Measurements from ENCODE around the gene HCN4. TPM values are rescaled to one million over a fixed set of nuclear protein-coding genes. Genes with fewer than 3 reads are reported as not detected.

HCN4 gene
- total RNA-seq, 1 experiment from 2014 or later = 0.29 TPM

GRCh38 chr15:73344056-73344455, 24.7 kb downstream of the HCN4 start:
- no peaks in the 10 kb centered on the region for H3K9me3 ChIP-seq
- intact Hi-C loops (cut with micrococcal nuclease; ENCODE audit: unreplicated experiment) = no loop called here
- H3K9me3 Mint-ChIP-seq (ENCODE audit: unreplicated experiment) = no peaks in the 10 kb centered on the region
- H3K36me3 ChIP-seq (ENCODE audit: control insufficient read depth, insufficient read depth, low read length) = no peaks in the 10 kb centered on the region
- H3K4me1 ChIP-seq = no peaks in the 10 kb centered on the region
- H3K27me3 Mint-ChIP-seq (ENCODE audit: insufficient read depth, unreplicated experiment) = peaks cover 2% of the 10 kb centered on the region
- H3K4me3 ChIP-seq (ENCODE audit: low read depth, low read length) = no peak overlapping the region
- POLR2A ChIA-PET = no interaction called here
- BruUV-seq (replicated peaks) = no TSS peak
- TF ChIP-seq, protein P1, sequence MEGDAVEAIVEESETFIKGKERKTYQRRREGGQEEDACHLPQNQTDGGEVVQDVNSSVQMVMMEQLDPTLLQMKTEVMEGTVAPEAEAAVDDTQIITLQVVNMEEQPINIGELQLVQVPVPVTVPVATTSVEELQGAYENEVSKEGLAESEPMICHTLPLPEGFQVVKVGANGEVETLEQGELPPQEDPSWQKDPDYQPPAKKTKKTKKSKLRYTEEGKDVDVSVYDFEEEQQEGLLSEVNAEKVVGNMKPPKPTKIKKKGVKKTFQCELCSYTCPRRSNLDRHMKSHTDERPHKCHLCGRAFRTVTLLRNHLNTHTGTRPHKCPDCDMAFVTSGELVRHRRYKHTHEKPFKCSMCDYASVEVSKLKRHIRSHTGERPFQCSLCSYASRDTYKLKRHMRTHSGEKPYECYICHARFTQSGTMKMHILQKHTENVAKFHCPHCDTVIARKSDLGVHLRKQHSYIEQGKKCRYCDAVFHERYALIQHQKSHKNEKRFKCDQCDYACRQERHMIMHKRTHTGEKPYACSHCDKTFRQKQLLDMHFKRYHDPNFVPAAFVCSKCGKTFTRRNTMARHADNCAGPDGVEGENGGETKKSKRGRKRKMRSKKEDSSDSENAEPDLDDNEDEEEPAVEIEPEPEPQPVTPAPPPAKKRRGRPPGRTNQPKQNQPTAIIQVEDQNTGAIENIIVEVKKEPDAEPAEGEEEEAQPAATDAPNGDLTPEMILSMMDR (IDR thresholded peaks at IDR 0.05; ENCODE audit: insufficient read depth in 1 of 2, low read depth in 1 of 2, low read length in 1 of 2, severe bottlenecking in 1 of 2, unreplicated experiment in 1 of 2) = no peak
- H3K27ac Mint-ChIP-seq (ENCODE audit: unreplicated experiment) = no peak overlapping the region
- no peaks in the 10 kb centered on the region for H3K4me1 Mint-ChIP-seq (ENCODE audit: low read depth, unreplicated experiment)
- no peak for DNase-seq
- CTCF ChIA-PET = no interaction called here
- no peaks in the 10 kb centered on the region for H3K36me3 Mint-ChIP-seq (ENCODE audit: insufficient read depth, unreplicated experiment)
- H3K4me3 Mint-ChIP-seq (ENCODE audit: unreplicated experiment) = no peak overlapping the region
- no peaks in the 10 kb centered on the region for H3K27me3 ChIP-seq (replicated peaks; ENCODE audit: control insufficient read depth, insufficient read depth, low read length)

- Histone ChIP-seq H3K9me3 (no peaks in the 10 kb centered on the region), H3K4me3 (ENCODE audit: low read depth, low read length) (no peak overlapping the region), H3K36me3 (ENCODE audit: control insufficient read depth, insufficient read depth, low read length) (no peaks in the 10 kb centered on the region), H3K4me1 (no peaks in the 10 kb centered on the region), H3K27me3 (replicated peaks; ENCODE audit: control insufficient read depth, insufficient read depth, low read length) (no peaks in the 10 kb centered on the region)
- TF ChIP-seq, protein P1 (IDR thresholded peaks at IDR 0.05; ENCODE audit: insufficient read depth in 1 of 2, low read depth in 1 of 2, low read length in 1 of 2, severe bottlenecking in 1 of 2, unreplicated experiment in 1 of 2) = no peak
- no peak for DNase-seq
- CTCF ChIA-PET = no interaction called here
- POLR2A ChIA-PET = no interaction called here
- H3K36me3 Mint-ChIP-seq (ENCODE audit: insufficient read depth, unreplicated experiment) = no peaks in the 10 kb centered on the region
- H3K4me3 Mint-ChIP-seq (ENCODE audit: unreplicated experiment) = no peak overlapping the region
- no peak overlapping the region for H3K27ac Mint-ChIP-seq (ENCODE audit: unreplicated experiment)
- BruUV-seq (replicated peaks) = no TSS peak
- no peaks in the 10 kb centered on the region for H3K4me1 Mint-ChIP-seq (ENCODE audit: low read depth, unreplicated experiment)
- no peaks in the 10 kb centered on the region for H3K9me3 Mint-ChIP-seq (ENCODE audit: unreplicated experiment)
- intact Hi-C loops (cut with micrococcal nuclease; ENCODE audit: unreplicated experiment) = no loop called here
- peaks cover 10% of the 10 kb centered on the region for H3K27me3 Mint-ChIP-seq (ENCODE audit: insufficient read depth, unreplicated experiment)
Observed at GRCh38 chr15:73341886-73342600, 26.7 kb downstream of the HCN4 start.

DNA sequence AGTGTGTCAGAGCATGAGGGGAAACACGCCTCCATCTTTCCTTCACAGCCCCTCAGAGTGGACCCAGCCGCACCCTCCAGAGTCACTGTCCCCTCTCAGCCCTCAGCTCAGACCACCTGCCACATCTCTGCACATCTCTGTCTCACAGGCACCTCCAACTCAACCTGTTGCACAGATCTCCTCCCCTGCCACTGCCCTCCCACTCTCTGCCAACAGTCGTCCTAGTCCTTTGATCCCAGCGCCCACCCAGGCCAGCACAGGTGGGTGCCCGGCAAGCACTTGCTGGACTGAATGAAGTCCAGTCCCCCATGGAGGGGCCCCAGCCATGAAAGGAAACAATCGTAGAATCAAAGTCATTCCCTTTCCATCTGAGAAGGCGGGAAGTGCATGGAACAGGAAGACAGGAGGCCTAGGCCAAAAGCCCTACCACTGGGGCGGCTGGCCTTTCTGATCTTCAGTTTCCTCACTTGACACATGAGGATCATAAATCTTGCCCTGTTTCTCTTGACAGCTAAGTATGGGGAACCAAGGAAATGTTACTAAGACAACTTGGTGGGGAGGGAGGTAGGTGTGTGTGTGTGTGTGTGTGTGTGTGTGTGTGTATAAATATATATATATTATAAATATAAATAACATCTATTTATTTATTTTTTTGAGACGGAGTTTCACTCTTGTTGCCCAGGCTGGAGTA, 28.1 kb downstream of the HCN4 start:
- Mint-ChIP-seq H3K27me3 (ENCODE audit: insufficient read depth, unreplicated experiment) (peaks cover 16% of the 10 kb centered on the region), H3K9me3 (ENCODE audit: unreplicated experiment) (no peaks in the 10 kb centered on the region), H3K4me3 (ENCODE audit: unreplicated experiment) (no peak overlapping the region), H3K4me1 (ENCODE audit: low read depth, unreplicated experiment) (no peaks in the 10 kb centered on the region), H3K27ac (ENCODE audit: unreplicated experiment) (no peak overlapping the region), H3K36me3 (ENCODE audit: insufficient read depth, unreplicated experiment) (no peaks in the 10 kb centered on the region)
- H3K4me3 ChIP-seq (ENCODE audit: low read depth, low read length) = no peak overlapping the region
- TF ChIP-seq, protein P1 (IDR thresholded peaks at IDR 0.05; ENCODE audit: insufficient read depth in 1 of 2, low read depth in 1 of 2, low read length in 1 of 2, severe bottlenecking in 1 of 2, unreplicated experiment in 1 of 2) = no peak
- no peaks in the 10 kb centered on the region for H3K9me3 ChIP-seq
- ChIA-PET POLR2A (no interaction called here), CTCF (no interaction called here)
- BruUV-seq (replicated peaks) = no TSS peak
- no peak for DNase-seq
- no peaks in the 10 kb centered on the region for H3K4me1 ChIP-seq
- no peaks in the 10 kb centered on the region for H3K36me3 ChIP-seq (ENCODE audit: control insufficient read depth, insufficient read depth, low read length)
- intact Hi-C loops (cut with micrococcal nuclease; ENCODE audit: unreplicated experiment) = no loop called here
- peaks cover 1% of the 10 kb centered on the region; the same call in 1 of the 2 replicates for H3K27me3 ChIP-seq (replicated peaks; ENCODE audit: control insufficient read depth, insufficient read depth, low read length)
